Gastrocnemius medialis (tissue), 4 donors: ENCODE measurements around the gene GFRA1.

Experiments used
- CTCF ChIP-seq, 5 experiments: fragments of 450-650 bp in 3 of 5; fragments of 200-600 bp in 2 of 5; sonication (generic) in 2 of 5; IDR thresholded peaks in 4 of 5; conservative IDR thresholded peaks in 1 of 5; 1 replicate in 4 of 5; 2 replicates in 1 of 5; pipeline ENCODE4 v1.5.1; 2016 to 2019; ENCODE audit warnings: antibody characterized with exemption in 5 of 5, mild to moderate bottlenecking in 3 of 5, moderate library complexity in 3 of 5
- POLR2A ChIP-seq, 2 donors: fragments of 450-650 bp; IDR thresholded peaks; one replicate each; pipeline ENCODE4 v1.6.1; 2017; ENCODE audit warnings: antibody characterized with exemption in 2 of 2, mild to moderate bottlenecking in 2 of 2, moderate library complexity in 2 of 2

GRCh38 chr10:116108095-116108494, 164.9 kb downstream of the GFRA1 start:
- TF ChIP-seq CTCF (IDR thresholded peaks at IDR 0.05 in 4 of 5, conservative IDR thresholded peaks at IDR 0.05 in 1 of 5) (no peak), POLR2A (IDR thresholded peaks at IDR 0.05) (no peak)
